GM19035 (cell line): ENCODE measurements around the gene MACF1.

Experiments
- ATAC-seq: cut with Tn5 transposase; IDR thresholded peaks from one replicate; pipeline ENCODE4 v1.9.1; 2021; ENCODE audit not compliant: unreplicated experiment

Gene MACF1

DNA sequence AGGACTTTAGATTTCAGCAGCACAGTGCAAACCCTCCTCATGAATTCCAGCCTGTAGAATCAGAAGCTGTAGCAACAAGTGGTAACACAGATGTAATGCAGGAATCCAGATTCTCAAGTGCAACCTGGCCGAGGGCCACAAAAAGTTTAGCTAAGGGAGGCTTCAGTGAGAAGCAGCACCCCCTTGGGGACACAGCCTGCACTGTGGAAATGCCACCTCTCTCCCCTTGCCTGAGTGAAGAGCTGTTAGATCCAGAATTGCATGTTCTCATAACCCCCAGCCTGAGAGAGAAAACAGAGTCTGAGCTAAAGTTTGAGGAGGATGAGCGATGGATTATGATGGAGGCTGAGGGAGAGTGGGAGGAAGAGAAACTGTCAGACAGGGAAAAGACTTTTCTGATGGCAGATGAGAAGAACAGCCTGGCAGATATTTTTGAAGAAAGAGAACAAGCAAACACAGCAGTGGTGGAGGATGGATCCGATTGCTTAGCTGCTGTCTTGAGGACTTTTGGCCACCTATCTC is 206.5 kb downstream of the MACF1 start:
- ATAC-seq: no peak

GRCh38 chr1:39411526-39412478 is 207.3 kb downstream of the MACF1 start:
- ATAC-seq: no peak

GRCh38 chr1:39412892-39413291 is 208.4 kb downstream of the MACF1 start:
- ATAC-seq: no peak

DNA sequence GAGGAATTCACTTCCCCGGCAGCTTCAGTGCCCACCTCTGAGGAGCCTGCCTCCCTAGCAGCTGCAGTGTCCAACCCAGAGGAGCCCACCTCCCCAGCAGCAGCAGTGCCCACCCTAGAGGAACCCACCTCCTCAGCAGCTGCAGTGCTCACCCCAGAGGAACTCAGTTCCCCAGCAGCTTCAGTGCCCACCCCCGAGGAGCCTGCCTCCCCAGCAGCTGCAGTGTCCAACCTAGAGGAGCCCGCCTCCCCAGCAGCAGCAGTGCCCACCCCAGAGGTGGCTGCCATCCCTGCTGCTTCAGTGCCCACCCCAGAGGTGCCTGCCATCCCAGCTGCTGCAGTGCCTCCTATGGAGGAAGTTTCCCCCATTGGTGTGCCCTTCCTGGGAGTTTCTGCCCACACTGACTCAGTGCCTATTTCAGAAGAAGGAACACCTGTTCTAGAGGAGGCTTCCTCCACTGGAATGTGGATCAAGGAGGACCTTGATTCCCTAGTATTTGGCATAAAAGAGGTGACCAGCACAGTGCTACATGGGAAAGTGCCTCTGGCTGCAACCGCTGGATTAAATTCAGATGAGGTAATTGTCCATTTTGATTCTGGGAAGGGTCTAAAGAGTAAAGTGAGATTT is 209.5 kb downstream of the MACF1 start:
- ATAC-seq: no peak

- ATAC-seq: no peak
These were observed 211.1 kb downstream of the MACF1 start for GRCh38 chr1:39415553-39415952.

GRCh38 chr1:39416609-39417008 is 212.1 kb downstream of the MACF1 start:
- ATAC-seq: no peak

- no peak for ATAC-seq
These were observed 213.7 kb downstream of the MACF1 start for GRCh38 chr1:39418236-39418635.

- ATAC-seq: no peak
These were observed 216.0 kb downstream of the MACF1 start for GRCh38 chr1:39420493-39420892.

DNA sequence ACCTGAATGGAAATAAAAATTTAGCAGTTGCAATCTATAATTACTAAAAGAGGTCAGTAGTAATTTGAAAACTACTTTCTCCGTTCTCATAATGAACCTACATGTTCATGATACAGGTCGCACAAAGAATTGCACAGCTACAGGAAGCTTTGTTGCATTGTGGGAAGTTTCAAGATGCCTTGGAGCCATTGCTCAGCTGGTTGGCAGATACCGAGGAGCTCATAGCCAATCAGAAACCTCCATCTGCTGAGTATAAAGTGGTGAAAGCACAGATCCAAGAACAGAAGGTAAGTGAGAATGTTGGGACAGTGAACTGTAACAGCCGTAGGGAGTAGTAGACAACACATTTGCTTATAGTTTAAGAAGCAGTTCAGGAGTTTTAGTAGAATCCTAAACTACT is 218.1 kb downstream of the MACF1 start:
- ATAC-seq: no peak

GRCh38 chr1:39425151-39425550 is 220.7 kb downstream of the MACF1 start:
- ATAC-seq: no peak

DNA sequence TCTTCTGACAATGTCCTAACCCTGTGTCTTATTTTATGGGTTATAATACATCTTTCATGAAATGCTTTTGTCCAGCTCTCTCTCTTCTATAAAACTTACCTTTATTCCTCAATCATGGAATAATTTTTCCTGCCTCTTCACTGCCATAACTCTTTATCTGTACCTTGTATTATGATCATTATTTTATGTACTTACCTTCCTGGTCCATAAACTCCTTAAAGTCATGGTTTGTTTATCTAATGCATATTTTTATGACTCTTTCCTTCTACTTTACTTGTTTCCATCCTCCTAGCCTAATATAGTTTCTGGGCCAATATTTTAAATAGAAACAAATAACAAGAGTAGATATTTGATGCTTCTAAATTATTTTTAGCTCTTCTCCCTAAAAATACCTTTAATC is 221.1 kb downstream of the MACF1 start:
- ATAC-seq: no peak

GRCh38 chr1:39426346-39426745 is 221.9 kb downstream of the MACF1 start:
- ATAC-seq: no peak

GRCh38 chr1:39427374-39427773 is 222.9 kb downstream of the MACF1 start:
- ATAC-seq: no peak

- no peak for ATAC-seq
These were observed 223.4 kb downstream of the MACF1 start for GRCh38 chr1:39427912-39428311.

DNA sequence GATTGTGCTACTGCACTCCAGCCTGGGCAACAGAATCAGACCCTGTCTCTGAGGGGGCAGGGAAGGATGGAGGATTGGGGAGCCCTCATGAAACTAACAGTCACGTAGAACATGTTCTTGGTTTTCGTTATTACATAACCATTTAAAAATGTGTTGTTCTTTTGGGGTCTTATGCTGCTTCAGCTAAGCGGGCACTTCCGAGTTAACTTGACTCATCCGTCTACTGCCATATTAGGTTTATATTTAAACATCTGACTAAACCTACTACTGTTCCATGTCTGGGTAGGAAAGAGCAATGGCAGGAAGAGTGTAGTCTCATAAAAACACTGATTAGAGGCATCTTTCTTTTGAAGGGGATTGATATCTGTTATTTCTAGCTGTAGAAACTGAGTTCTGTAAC is 227.4 kb downstream of the MACF1 start:
- no peak for ATAC-seq

DNA sequence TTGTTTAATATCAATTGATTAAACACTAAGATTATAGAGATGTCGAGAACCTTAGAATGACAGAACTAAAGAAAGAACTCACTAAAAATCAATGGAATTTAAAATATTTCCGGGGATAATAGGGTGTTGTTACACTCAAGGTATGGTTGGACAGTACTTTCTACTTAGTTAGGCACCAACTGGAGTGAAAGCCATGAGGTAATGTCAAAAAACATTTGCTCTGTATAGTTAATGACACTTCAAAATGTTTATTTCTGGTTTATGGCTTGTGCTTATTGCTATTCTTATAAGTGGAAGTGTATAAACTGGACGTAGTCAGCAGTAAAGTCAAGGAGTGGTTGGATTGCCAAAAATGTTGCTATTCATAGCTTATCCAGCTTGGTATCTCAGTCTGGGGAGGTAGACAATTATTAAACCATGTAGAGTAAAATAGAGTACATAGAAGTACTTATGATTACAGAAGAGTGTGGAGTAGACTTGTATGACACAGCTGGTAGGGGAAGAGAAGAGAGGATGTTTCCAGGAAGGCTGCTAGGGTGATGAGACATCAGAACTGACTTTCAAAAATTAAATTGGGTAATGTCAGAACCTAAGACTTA is 230.4 kb downstream of the MACF1 start:
- no peak for ATAC-seq

DNA sequence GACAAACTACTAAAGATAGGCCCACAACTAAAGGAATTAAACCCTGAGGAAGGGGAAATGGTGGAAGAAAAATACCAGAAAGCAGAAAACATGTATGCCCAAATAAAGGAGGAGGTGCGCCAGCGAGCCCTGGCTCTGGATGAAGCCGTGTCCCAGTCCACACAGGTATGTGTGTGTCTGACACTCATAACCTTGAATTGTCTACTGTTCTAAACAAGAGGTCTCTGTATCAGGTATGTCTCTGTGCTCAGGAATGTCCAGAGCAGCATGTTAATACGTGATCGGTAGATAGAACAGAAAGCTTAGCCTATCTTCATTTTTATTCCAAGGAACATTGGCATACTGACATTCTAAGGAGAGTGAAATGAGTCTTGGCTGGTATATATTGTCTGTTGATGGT is 231.1 kb downstream of the MACF1 start:
- ATAC-seq: no peak

DNA sequence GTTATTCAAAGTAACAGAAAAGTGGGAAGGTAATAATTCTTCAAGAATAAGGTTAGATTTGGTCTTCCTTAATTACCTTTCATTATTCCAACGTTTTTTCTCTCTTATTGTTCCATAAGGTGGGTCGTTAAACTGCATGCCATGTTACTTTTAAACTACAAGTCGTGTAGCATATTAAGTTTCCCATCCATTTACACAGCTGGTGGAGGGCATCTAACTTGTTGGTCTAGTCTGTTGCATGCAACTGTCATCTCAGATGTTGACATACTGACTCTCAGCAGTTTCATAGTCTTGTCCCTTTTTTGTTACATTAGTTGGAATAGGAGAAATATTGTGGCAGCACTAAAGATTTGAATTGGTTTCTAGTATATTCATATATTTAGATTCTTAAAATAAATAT is 232.3 kb downstream of the MACF1 start:
- ATAC-seq: no peak

DNA sequence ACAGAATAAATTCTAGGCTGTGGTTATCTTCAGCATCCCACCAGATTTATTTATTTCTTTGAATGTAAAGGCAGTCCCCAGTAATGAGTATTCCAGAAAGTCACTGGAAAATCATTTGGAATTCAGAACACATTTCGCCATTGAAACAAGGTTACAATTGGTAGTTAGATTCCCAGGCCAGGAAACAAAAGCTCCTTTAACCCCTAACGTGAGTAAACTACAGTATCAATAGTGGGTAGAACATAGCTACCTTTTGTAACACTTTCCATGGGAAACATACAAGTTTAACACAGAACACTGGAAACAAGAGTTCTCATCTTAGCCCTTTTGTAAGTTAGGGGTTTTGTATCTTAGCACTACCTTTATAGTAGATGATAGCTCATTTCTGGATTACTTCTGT is 233.5 kb downstream of the MACF1 start:
- ATAC-seq: no peak

- no peak for ATAC-seq
These were observed 236.4 kb downstream of the MACF1 start for GRCh38 chr1:39440856-39441255.

- no peak for ATAC-seq
These were observed 237.3 kb downstream of the MACF1 start for GRCh38 chr1:39441797-39442196.

DNA sequence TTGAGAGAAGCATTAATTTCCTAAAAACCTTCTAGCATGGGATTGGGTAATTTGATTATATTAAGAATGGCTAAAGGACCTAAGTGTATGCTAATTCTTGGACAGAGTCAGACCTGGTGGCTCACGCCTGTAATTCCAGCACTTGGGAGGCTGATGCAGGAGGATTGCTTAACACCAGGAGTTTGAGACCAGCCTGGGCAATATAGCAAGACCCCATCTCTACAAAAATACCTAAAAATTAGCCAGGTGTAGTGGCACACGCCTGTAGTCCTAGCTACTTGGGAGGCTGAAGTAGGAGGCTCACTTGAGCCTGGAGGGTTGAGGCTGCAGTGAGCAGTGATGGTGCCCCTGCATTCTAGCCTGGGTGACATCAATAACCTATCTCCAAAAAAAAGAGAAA is 241.1 kb downstream of the MACF1 start:
- ATAC-seq: no peak
